Activated naive CD8-positive, alpha-beta T cell treated with anti-CD3 and anti-CD28 coated beads for 36 hours (primary cell): ENCODE data around the gene SSH2. TPM values are rescaled to one million over a fixed set of nuclear protein-coding genes. Genes with fewer than 3 reads are reported as not detected.

Source experiments
- DNase-seq: peaks from one replicate; pipeline ENCODE4 v3.0.0; 2021
- H3K27ac Mint-ChIP-seq: one replicate; pipeline ENCODE4 v1.8.0; 2022; ENCODE audit warnings: mild to moderate bottlenecking, moderate library complexity, mixed read lengths
- H3K27me3 Mint-ChIP-seq: one replicate; pipeline ENCODE4 v1.8.0; 2022; ENCODE audit warnings: mild to moderate bottlenecking, mixed read lengths
- H3K36me3 Mint-ChIP-seq: one replicate; pipeline ENCODE4 v1.8.0; 2021; ENCODE audit warnings: mild to moderate bottlenecking, mixed read lengths
- H3K4me1 Mint-ChIP-seq: one replicate; pipeline ENCODE4 v1.8.0; 2021; ENCODE audit warnings: mixed read lengths
- H3K4me3 Mint-ChIP-seq: one replicate; pipeline ENCODE4 v1.8.0; 2022; ENCODE audit warnings: mild to moderate bottlenecking, moderate library complexity, mixed read lengths
- H3K9me3 Mint-ChIP-seq: one replicate; pipeline ENCODE4 v1.8.0; 2022; ENCODE audit warnings: mixed read lengths
- total RNA-seq, 2 experiments: library from RNA; stranded (reverse); gene quantifications; one replicate each; pipeline ENCODE4 v1.2.3, GENCODE V29; 2021

Gene SSH2
- total RNA-seq, 2 experiments from 2014 or later = 26.7 to 26.8 TPM

DNA sequence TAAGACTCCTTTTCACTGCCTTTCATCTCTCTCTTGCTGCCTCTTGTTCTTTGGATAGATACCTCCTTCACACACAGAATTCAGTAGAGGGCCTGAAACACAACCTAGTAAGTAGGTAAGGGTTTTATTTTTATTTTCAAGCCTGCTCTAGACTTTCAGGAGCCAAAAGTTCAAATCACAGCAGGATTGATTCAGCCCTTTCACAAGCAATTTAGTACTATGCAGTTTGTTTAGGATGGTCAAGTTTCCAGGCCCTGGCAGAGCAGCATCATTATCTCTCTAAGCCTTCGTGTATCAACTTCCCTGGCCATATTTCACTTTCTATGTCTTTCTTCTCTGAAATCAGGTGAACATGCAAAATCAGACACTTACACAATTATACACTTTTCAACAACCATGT lies 158.5 kb downstream of the SSH2 start:
- no peaks in the 10 kb centered on the region for H3K36me3 Mint-ChIP-seq

GRCh38 chr17:29769225-29769624 lies 160.8 kb downstream of the SSH2 start:
- H3K4me3 Mint-ChIP-seq = no peak overlapping the region
- no peaks in the 10 kb centered on the region for H3K4me1 Mint-ChIP-seq
- H3K9me3 Mint-ChIP-seq = no peaks in the 10 kb centered on the region
- H3K27me3 Mint-ChIP-seq = no peaks in the 10 kb centered on the region
- no peaks in the 10 kb centered on the region for H3K36me3 Mint-ChIP-seq
- no peak for DNase-seq
- no peak overlapping the region for H3K27ac Mint-ChIP-seq

More for the DNA sequence above, 158.5 kb downstream of the SSH2 start:
- DNase-seq = no peak
- no peak overlapping the region for H3K4me3 Mint-ChIP-seq
- no peaks in the 10 kb centered on the region for H3K27me3 Mint-ChIP-seq
- no peaks in the 10 kb centered on the region for H3K9me3 Mint-ChIP-seq
- H3K4me1 Mint-ChIP-seq = no peaks in the 10 kb centered on the region
- H3K27ac Mint-ChIP-seq = no peak overlapping the region

GRCh38 chr17:29766796-29767327 lies 163.2 kb downstream of the SSH2 start:
- Mint-ChIP-seq H3K27ac (no peak overlapping the region), H3K36me3 (no peaks in the 10 kb centered on the region)
- DNase-seq = no peak

DNA sequence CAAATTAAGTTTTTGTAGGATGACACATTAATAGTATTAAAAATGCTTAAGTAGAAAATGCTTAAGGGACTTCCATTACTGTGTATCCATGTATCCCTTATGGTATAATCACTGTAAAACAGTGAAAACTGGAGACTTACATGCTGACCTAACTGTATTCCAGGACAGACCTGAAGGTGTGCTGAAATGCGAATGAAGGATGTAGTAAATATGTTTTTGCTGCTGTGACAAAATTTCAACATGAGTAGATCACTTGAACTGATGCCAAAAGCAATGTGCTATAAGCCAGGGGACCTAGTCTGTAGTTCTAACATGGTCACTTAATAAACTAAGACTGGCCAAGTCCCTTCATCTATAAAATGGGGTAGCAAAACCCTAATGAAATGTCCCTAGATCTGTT lies 165.3 kb downstream of the SSH2 start:
- Mint-ChIP-seq H3K4me1 (peaks cover 6% of the 10 kb centered on the region), H3K27ac (no peak overlapping the region)
- no peak for DNase-seq

More at GRCh38 chr17:29766796-29767327, 163.2 kb downstream of the SSH2 start:
- peaks cover 2% of the 10 kb centered on the region for H3K4me1 Mint-ChIP-seq
- no peak overlapping the region for H3K4me3 Mint-ChIP-seq
- H3K9me3 Mint-ChIP-seq = no peaks in the 10 kb centered on the region
- H3K27me3 Mint-ChIP-seq = no peaks in the 10 kb centered on the region

DNA sequence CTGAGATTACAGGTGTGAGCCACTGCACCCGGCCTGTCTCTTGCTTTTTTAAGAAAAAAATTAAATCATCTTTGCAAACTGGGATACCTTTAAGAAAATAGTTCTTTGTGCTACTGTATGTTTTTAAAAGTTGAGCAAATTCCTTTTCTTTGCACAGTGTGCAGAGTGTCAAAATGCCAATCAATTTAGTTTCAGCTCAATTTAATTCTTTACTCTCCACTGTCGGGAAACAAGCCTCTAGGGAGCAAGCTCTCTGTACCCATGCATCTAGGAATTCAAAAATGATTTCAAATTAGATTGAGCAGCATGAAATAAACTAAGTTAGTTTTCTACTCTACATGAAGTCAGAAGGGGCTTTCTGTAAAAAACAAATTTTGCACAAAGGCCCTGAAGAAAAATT lies 165.8 kb downstream of the SSH2 start:
- H3K4me1 Mint-ChIP-seq = peaks cover 12% of the 10 kb centered on the region
- H3K4me3 Mint-ChIP-seq = no peak overlapping the region
- no peaks in the 10 kb centered on the region for H3K27me3 Mint-ChIP-seq
- no peaks in the 10 kb centered on the region for H3K9me3 Mint-ChIP-seq
- H3K27ac Mint-ChIP-seq = no peak overlapping the region
- H3K36me3 Mint-ChIP-seq = peaks cover 6% of the 10 kb centered on the region
- DNase-seq = no peak

More for the DNA sequence above, 165.3 kb downstream of the SSH2 start:
- H3K36me3 Mint-ChIP-seq = peaks cover 1% of the 10 kb centered on the region
- H3K27me3 Mint-ChIP-seq = no peaks in the 10 kb centered on the region
- H3K9me3 Mint-ChIP-seq = no peaks in the 10 kb centered on the region
- no peak overlapping the region for H3K4me3 Mint-ChIP-seq

DNA sequence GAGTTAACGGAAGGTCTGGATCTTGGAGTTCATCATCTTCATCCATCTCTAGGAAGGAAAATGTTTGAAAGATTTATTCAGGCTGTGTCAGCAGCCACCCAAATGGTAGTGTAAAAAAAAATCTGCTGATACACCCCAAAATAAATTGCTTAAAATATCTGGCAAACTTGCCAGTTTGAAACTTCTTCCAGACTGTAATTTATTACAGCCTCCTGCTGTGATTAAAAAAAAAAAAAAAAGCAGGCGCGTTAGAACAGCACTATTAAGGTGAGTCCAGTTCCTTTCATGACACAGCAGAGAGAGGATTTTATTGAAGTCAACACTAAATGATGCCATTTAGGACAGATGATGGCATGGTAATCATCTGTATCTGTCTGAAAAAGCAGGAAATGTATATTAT lies 166.8 kb downstream of the SSH2 start:
- peaks cover 17% of the 10 kb centered on the region for H3K4me1 Mint-ChIP-seq
- DNase-seq = no peak
- no peak overlapping the region for H3K4me3 Mint-ChIP-seq
- H3K36me3 Mint-ChIP-seq = peaks cover 9% of the 10 kb centered on the region
- H3K27ac Mint-ChIP-seq = no peak overlapping the region
- no peaks in the 10 kb centered on the region for H3K27me3 Mint-ChIP-seq
- no peaks in the 10 kb centered on the region for H3K9me3 Mint-ChIP-seq

DNA sequence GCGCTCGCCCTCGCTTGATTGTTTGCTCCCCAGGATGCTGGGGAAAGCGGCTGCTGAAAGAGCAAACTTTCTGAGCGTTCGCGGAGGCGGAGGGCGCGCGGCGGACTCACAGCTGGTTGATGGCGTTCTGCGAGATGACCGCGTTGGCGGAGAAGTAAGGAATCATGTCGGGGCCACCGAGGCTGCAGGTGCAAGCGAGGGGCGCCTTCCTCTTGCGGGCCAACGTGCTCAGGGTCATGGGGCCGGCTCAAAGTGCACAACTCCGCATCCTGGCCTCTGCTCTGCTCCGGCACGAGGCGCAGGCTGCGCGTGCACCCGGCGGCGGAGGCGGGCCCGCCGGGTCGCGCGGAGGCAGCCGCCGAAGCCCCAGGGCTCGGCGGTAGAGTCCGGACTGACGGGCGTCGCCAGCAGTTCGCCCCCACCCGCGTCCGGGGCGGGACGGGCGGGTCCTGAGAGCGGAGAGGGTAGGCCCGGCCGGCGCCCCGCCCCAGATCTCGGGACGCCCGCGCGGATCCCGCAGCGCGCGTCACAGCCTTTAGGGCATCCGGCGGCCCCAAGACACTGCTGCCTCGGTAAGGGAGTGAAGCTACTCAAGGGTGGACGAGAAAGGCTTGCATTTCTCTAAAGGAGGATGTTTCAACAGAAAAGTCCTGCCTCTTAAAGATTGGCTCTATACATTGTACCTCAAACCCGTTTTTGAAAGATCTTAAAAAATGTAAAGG lies 168.8 kb downstream of the SSH2 start:
- peak; percentile 96 for DNase-seq
- Mint-ChIP-seq H3K36me3 (peaks cover 20% of the 10 kb centered on the region), H3K9me3 (no peaks in the 10 kb centered on the region), H3K27ac (peak overlapping the region; percentile 96), H3K27me3 (no peaks in the 10 kb centered on the region), H3K4me1 (peaks cover 31% of the 10 kb centered on the region), H3K4me3 (peak overlapping the region; percentile 93)

- peak; percentile 67 for DNase-seq
- H3K4me1 Mint-ChIP-seq = peaks cover 32% of the 10 kb centered on the region
- H3K27ac Mint-ChIP-seq = peak overlapping the region; percentile 96
- H3K9me3 Mint-ChIP-seq = no peaks in the 10 kb centered on the region
- peak overlapping the region; percentile 93 for H3K4me3 Mint-ChIP-seq
- H3K27me3 Mint-ChIP-seq = no peaks in the 10 kb centered on the region
- peaks cover 22% of the 10 kb centered on the region for H3K36me3 Mint-ChIP-seq
Observed at GRCh38 chr17:29760279-29761039, 169.6 kb downstream of the SSH2 start.

- peaks cover 43% of the 10 kb centered on the region for H3K4me1 Mint-ChIP-seq
- peak overlapping the region; percentile 80 for H3K27ac Mint-ChIP-seq
- peaks cover 23% of the 10 kb centered on the region for H3K36me3 Mint-ChIP-seq
- H3K27me3 Mint-ChIP-seq = no peaks in the 10 kb centered on the region
- no peaks in the 10 kb centered on the region for H3K9me3 Mint-ChIP-seq
- peak overlapping the region; percentile 64 for H3K4me3 Mint-ChIP-seq
- no peak for DNase-seq
Observed at GRCh38 chr17:29758255-29758654, 171.8 kb downstream of the SSH2 start.

DNA sequence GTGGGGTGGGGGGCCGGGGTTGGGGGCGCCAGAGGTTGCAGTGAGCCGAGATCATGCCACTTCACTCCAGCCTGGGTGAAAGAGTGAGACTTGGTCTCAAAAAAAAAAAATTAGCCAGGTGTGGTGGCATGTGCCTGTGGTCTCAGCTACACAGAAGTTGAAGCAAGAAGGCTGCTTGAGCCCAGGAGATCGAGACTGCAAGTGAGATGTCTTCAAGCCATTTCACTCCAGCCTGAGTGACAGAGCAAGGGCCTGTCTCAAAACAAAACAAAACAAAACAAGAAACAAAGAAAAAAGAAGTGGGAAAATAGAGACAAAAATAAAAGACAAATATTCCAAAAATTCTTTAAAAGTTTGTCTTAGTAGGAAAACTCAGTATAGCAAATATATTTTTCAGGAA lies 172.2 kb downstream of the SSH2 start:
- DNase-seq = no peak
- Mint-ChIP-seq H3K4me1 (peaks cover 44% of the 10 kb centered on the region), H3K36me3 (peaks cover 24% of the 10 kb centered on the region), H3K27me3 (no peaks in the 10 kb centered on the region), H3K4me3 (peak overlapping the region; percentile 64), H3K9me3 (no peaks in the 10 kb centered on the region), H3K27ac (peak overlapping the region; percentile 80)

DNA sequence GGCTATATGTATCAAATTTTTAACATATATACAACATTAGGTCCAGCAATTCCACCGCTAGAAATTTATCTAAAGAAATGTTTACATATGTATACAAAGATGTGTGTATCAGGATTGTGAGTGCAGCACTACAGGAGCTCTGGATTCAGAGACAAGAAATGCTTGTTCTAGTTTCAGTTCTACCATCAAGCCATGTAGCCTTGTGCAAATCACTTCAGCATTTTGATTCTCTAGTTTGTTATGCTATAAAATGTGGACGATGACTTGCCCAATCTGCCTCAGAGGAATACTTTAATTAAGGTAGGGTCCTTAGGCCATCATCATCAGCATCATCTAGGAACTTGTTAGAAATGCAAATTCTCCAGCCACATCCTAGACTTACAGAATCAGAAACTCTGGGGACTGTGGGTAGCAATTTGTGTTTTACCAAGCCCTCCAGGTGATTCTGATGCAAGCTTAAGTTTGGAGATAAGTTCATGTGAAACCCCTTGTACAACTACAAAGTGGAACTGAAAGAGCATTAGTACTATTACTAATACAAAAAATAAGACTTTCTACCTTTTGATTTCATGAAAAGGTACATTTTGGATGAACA lies 176.1 kb downstream of the SSH2 start:
- Mint-ChIP-seq H3K4me3 (no peak overlapping the region), H3K27ac (peak overlapping the region; percentile 74), H3K36me3 (peaks cover 28% of the 10 kb centered on the region), H3K4me1 (peaks cover 50% of the 10 kb centered on the region), H3K27me3 (no peaks in the 10 kb centered on the region), H3K9me3 (no peaks in the 10 kb centered on the region)
- DNase-seq = no peak

- no peak for DNase-seq
- no peaks in the 10 kb centered on the region for H3K27me3 Mint-ChIP-seq
- H3K36me3 Mint-ChIP-seq = peaks cover 24% of the 10 kb centered on the region
- H3K27ac Mint-ChIP-seq = no peak overlapping the region
- H3K9me3 Mint-ChIP-seq = no peaks in the 10 kb centered on the region
- H3K4me1 Mint-ChIP-seq = peaks cover 57% of the 10 kb centered on the region
- H3K4me3 Mint-ChIP-seq = no peak overlapping the region
Observed at GRCh38 chr17:29749045-29749825, 180.8 kb downstream of the SSH2 start.

- Mint-ChIP-seq H3K4me1 (peaks cover 53% of the 10 kb centered on the region), H3K9me3 (no peaks in the 10 kb centered on the region), H3K27ac (no peak overlapping the region), H3K4me3 (no peak overlapping the region), H3K27me3 (no peaks in the 10 kb centered on the region), H3K36me3 (peaks cover 24% of the 10 kb centered on the region)
- DNase-seq = no peak
Observed at GRCh38 chr17:29748400-29748799, 181.6 kb downstream of the SSH2 start.

DNA sequence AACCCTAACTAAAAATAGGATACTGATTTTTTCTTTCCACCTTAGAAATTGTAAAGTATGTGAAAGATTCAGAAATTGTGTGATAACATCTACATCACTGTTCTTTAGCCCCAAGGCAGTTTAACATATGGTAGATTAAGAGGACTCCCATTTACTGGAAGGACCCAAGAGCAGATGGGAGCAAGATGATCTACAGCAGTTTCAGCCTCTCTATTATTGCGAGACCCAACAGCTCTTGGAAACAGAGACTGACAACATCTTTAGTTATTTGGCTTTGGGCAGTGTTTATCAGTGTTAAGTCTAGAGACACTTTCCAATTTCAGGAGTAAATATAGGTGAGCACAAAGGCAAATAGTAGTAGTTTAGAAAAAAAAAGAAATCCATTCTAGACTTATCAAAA lies 182.4 kb downstream of the SSH2 start:
- Mint-ChIP-seq H3K4me3 (peak overlapping the region; percentile 6), H3K27me3 (no peaks in the 10 kb centered on the region), H3K4me1 (peaks cover 55% of the 10 kb centered on the region), H3K36me3 (peaks cover 21% of the 10 kb centered on the region), H3K27ac (no peak overlapping the region), H3K9me3 (no peaks in the 10 kb centered on the region)
- no peak for DNase-seq
